ENCODE data around the gene GGNBP2. TPM values are rescaled to one million over a fixed set of nuclear protein-coding genes. Genes with fewer than 3 reads are reported as not detected.
A peak's percentile ranks its signal among the peaks of the same experiment; 100 is the strongest.

The GGNBP2 gene
- total RNA-seq, 1 donor = 61.9 TPM

- Histone ChIP-seq H3K36me3 (ENCODE audit: insufficient read depth, low read length) (peaks cover 77% of the 10 kb centered on the region), H3K4me3 (ENCODE audit: insufficient read depth, low read length) (no peak overlapping the region)
Measured at GRCh38 chr17:36586138-36586537, 41.4 kb downstream of the GGNBP2 start.

GRCh38 chr17:36590082-36590481, 45.4 kb downstream of the GGNBP2 start:
- H3K79me2 ChIP-seq (ENCODE audit: insufficient read depth, low read length) = peaks cover 19% of the 10 kb centered on the region
- no peak for DNase-seq (ENCODE audit: insufficient read length, low spot score, missing footprints)
- no peak overlapping the region for H3K4me3 ChIP-seq (ENCODE audit: insufficient read depth, low read length)
- H3K36me3 ChIP-seq (ENCODE audit: insufficient read depth, low read length) = peaks cover 44% of the 10 kb centered on the region
- H3K27ac ChIP-seq (ENCODE audit: low read depth, low read length) = no peak overlapping the region
- H3K27me3 ChIP-seq (ENCODE audit: insufficient read depth, low read length) = no peaks in the 10 kb centered on the region
- no peak overlapping the region for H2AFZ ChIP-seq (ENCODE audit: low read length)
- TF ChIP-seq, protein P1, sequence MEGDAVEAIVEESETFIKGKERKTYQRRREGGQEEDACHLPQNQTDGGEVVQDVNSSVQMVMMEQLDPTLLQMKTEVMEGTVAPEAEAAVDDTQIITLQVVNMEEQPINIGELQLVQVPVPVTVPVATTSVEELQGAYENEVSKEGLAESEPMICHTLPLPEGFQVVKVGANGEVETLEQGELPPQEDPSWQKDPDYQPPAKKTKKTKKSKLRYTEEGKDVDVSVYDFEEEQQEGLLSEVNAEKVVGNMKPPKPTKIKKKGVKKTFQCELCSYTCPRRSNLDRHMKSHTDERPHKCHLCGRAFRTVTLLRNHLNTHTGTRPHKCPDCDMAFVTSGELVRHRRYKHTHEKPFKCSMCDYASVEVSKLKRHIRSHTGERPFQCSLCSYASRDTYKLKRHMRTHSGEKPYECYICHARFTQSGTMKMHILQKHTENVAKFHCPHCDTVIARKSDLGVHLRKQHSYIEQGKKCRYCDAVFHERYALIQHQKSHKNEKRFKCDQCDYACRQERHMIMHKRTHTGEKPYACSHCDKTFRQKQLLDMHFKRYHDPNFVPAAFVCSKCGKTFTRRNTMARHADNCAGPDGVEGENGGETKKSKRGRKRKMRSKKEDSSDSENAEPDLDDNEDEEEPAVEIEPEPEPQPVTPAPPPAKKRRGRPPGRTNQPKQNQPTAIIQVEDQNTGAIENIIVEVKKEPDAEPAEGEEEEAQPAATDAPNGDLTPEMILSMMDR (IDR thresholded peaks at IDR 0.05; ENCODE audit: extremely low read depth, low read depth, low read length) = no peak
- H3K9me3 ChIP-seq (ENCODE audit: low read depth, low read length) = no peaks in the 10 kb centered on the region
- no peak overlapping the region for H3K4me2 ChIP-seq (ENCODE audit: insufficient read depth, low read length)
- H3K4me1 ChIP-seq (ENCODE audit: insufficient read depth, low read length) = peaks cover 18% of the 10 kb centered on the region
- peaks cover 6% of the 10 kb centered on the region for H4K20me1 ChIP-seq (ENCODE audit: insufficient read depth, low read length)

More at GRCh38 chr17:36586138-36586537, 41.4 kb downstream of the GGNBP2 start:
- no peak for DNase-seq (ENCODE audit: insufficient read length, low spot score, missing footprints)
- H3K27ac ChIP-seq (ENCODE audit: low read depth, low read length) = no peak overlapping the region
- H3K79me2 ChIP-seq (ENCODE audit: insufficient read depth, low read length) = peaks cover 37% of the 10 kb centered on the region
- no peak overlapping the region for H3K4me2 ChIP-seq (ENCODE audit: insufficient read depth, low read length)
- no peaks in the 10 kb centered on the region for H3K9me3 ChIP-seq (ENCODE audit: low read depth, low read length)
- TF ChIP-seq, protein P1 (IDR thresholded peaks at IDR 0.05; ENCODE audit: extremely low read depth, low read depth, low read length) = no peak
- no peaks in the 10 kb centered on the region for H3K27me3 ChIP-seq (ENCODE audit: insufficient read depth, low read length)
- H3K4me1 ChIP-seq (ENCODE audit: insufficient read depth, low read length) = peaks cover 4% of the 10 kb centered on the region
- no peak overlapping the region for H2AFZ ChIP-seq (ENCODE audit: low read length)
- H4K20me1 ChIP-seq (ENCODE audit: insufficient read depth, low read length) = peaks cover 12% of the 10 kb centered on the region

- H4K20me1 ChIP-seq (ENCODE audit: insufficient read depth, low read length) = peaks cover 6% of the 10 kb centered on the region
- H3K36me3 ChIP-seq (ENCODE audit: insufficient read depth, low read length) = peaks cover 29% of the 10 kb centered on the region
Measured at GRCh38 chr17:36591434-36592315, 47.0 kb downstream of the GGNBP2 start, which contains the start of gene DHRS11. Gene DHRS11 (plus strand): TSS chr17:36591879. CDS start chr17:36592010, 131 bp downstream.

More at GRCh38 chr17:36591434-36592315, 47.0 kb downstream of the GGNBP2 start, which contains the start of gene DHRS11:
- Histone ChIP-seq H3K27ac (ENCODE audit: low read depth, low read length) (peak within 1 kb of the TSS; percentile 59), H3K4me2 (ENCODE audit: insufficient read depth, low read length) (peak within 1 kb of the TSS; percentile 90), H3K4me1 (ENCODE audit: insufficient read depth, low read length) (peaks cover 18% of the 10 kb centered on the region), H2AFZ (ENCODE audit: low read length) (peak within 1 kb of the TSS; percentile 43), H3K4me3 (ENCODE audit: insufficient read depth, low read length) (peak within 1 kb of the TSS; percentile 85), H3K79me2 (ENCODE audit: insufficient read depth, low read length) (peaks cover 16% of the 10 kb centered on the region), H3K9me3 (ENCODE audit: low read depth, low read length) (no peaks in the 10 kb centered on the region), H3K27me3 (ENCODE audit: insufficient read depth, low read length) (no peaks in the 10 kb centered on the region)
- TF ChIP-seq, protein P1 (IDR thresholded peaks at IDR 0.05; ENCODE audit: extremely low read depth, low read depth, low read length) = no peak
- DNase-seq (ENCODE audit: insufficient read length, low spot score, missing footprints) = peak; percentile 99
